Astrocyte of the hippocampus (primary cell): Measurements from ENCODE around the gene NUDT2.
"Not testable (repeated sequence)": the region's sequence is repeated elsewhere in the genome, so short reads cannot be mapped to it uniquely, and the experiment has no call there.

Experiments
- DNase-seq: peaks from one replicate; pipeline ENCODE4 v3.0.0; 2011; ENCODE audit warnings: low read depth, low spot score

NUDT2 gene

DNA sequence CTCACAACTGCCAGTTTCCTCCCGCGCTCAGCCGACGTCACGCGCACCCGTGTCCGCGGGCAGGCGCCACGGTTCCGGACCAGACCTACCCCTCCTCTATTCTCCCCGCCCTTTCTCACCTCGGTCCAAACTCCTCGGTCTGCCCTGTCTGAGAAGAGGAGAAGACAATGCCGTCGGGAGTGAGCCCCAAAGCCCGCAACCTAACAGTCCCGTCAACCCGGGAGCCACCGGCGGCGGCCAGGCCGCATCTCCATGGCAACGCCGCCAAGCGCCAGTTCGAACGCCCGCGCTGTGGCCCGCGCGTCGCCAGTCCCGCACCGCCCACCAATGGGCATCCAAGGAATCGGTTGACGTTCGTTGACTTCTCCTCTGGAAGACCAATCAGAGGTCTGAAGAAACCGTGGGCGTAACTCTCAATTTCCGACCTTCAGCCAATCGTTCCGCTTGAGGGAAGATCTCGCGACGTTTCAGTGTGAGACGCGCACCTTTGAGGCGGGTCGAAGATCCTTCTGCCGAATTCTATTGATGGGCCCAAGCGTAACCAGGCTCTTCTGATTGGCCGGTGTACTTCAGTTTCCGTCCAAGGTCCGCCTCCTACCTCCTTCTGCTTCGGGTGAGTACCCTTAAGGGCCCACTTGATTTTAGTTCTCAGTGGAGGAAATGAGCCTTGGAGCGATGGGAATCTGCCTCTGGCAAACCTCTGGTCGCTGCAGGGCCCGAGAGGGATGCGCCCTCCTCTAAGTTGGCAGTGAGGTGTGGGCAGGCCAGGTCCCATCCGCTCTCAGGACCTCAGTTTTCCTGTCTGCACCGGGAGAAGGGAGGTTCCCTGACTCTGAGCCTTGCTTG lies at the start of gene NUDT2, which contains the start of gene KIF24:
Gene NUDT2, plus strand, starts transcription at position 583 of the 846 bp plus-strand sequence. CDS start 9,471 bp downstream, outside the sequence.
Gene KIF24, minus strand, starts transcription at position 282 of the 846 bp plus-strand sequence. CDS start 17,922 bp downstream, outside the sequence.
- DNase-seq, result peak; percentile 100

DNA sequence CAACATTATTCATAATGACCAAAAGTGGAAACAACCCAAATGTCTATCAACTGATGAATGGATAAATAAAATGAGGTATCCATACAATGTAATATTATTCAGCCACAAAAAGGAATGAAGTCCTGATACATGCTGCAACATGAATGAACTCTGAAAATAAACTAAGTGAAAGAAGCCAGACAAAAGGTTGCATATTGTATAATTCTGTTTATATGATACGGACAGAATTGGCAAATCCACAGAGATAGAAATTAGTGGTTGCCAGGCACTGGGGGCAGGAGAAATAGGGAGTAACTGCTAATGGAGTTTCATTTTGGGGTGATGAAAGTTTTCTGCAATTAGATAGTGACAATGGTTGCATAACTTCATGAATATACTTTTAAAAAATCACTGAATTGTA lies 47.3 kb upstream of the NUDT2 start:
- DNase-seq, result no peak

DNA sequence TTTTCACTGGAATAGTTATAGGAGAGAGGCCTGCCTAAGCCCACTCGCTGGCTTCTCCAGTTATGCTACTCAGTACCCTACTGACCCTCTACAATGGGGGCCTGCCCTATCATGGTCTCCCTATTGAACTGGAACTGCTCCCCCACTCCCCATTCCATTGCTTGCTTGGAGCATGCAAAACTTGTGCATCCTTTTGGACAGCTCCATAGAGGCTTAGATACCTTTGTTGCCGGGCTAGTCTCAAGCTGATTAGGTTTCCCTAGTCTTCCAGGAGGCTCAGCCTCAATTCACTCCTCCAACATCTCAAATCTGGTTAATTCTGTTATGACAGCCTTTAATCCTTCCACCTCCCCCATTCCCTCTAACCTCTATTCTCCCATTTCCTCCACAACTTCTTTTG lies 40.2 kb upstream of the NUDT2 start:
- DNase-seq, result no peak

DNA sequence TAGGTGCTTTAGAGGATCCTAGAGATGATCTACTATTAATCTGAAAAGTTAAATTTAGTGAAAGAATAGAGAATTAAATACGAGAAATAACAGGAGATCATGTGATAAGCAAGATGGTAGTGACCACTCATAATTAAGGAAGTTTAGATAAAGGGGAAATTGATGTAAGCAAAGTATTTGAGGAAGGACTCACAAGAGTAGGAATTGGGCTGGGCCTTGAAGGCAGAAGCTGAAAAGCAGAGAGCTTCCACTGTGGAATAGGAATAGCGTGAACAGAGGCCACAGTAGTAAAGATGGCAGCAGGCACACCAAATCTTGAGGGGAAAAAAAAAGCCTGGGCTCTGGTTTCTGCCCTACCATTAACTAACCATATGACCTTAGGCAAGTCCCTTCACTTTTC lies 38.3 kb upstream of the NUDT2 start:
- DNase-seq, result no peak

DNA sequence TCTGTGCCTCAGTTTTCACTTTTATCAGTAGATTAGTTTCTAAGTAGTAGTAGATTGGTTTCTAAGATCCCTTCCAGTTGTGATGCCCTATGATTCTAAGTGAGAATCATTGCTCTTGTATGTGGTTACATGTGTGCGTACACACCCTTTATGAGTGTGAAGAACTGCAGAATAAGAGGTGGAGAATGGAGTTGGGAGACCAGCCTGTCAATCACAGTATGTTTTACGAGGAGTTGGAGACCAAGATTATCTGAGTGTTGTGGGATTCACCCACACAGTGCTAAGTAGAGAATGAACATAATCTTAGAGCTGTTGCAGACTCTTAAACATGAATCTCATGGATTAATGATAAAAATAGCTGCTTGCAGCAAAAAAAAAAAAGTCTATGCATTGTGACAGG lies 37.9 kb upstream of the NUDT2 start:
- no peak for DNase-seq

DNA sequence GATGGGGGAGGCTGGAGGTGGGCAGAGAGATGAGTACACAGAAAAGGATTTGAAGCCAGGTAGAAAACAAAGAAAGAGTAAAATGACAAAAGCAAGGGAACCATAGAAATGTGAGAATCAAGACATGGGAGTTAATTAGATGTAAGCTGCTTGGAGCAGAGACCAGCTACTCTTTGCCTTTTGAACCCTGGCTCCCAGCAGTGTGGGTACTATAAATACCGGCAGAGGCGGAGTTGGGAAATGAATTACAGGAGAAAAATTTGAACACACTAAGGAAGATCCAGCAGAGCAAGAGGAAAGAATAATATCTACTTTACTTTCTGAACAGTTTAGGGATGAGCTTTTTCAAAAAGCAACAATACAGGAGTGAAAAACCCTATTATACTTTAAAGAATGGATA lies 36.8 kb upstream of the NUDT2 start:
- DNase-seq, result no peak

DNA sequence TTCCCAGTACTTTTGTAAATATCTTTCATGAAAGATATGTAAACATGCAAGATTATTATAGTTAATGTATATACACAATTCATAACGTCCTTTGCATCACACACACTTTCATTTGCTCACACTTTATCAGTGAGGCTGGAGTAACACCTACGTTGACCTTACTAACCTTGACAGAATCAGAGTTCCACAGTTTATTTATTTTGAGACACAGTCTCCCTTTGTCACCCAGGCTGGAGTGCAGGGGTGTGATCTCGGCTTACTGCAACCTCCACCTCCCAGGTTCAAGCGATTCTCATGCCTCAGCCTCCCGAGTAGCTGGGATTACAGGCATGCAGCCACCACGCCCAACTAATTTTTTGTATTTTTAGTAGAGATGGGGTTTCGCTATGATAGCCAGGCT lies 28.3 kb upstream of the NUDT2 start:
- DNase-seq, result not testable (repeated sequence)

DNA sequence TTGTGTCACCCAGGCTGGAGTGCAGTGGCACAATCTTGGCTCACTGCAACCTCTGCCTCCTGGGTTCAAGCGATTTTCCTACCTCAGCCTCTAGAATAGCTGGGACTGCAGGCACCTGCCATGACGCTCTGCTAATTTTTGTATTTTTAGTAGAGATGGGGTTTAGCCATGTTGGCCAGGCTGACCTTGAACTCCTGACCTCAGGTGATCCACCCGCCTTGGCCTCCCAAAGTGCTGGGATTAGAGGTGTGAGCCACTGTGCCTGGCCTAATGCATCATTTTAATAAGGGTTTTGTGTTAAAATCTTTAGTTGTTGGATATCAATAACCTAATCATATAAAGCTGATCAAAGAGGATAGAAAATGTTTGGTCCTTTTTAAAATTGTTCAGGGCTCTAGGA lies 21.1 kb upstream of the NUDT2 start:
- not testable (repeated sequence) for DNase-seq

DNA sequence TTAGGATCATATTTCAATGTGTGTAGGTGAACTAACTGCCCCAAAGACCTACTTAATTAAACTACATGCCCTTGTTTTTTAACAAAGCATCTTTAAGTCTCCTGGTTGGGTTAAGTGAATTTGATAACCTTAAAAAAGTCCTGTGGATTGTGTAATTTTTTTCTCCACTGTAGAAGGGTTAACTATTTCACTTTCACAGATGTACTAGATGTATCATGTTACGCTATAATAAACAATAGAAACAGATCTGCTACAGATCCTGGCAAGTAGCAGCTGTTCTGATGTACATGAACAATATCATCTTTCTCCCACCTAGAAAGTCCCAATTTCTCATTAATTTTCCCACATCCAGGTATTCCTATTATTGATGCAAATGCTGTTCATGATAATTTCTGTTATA lies 19.2 kb upstream of the NUDT2 start:
- no peak for DNase-seq

DNA sequence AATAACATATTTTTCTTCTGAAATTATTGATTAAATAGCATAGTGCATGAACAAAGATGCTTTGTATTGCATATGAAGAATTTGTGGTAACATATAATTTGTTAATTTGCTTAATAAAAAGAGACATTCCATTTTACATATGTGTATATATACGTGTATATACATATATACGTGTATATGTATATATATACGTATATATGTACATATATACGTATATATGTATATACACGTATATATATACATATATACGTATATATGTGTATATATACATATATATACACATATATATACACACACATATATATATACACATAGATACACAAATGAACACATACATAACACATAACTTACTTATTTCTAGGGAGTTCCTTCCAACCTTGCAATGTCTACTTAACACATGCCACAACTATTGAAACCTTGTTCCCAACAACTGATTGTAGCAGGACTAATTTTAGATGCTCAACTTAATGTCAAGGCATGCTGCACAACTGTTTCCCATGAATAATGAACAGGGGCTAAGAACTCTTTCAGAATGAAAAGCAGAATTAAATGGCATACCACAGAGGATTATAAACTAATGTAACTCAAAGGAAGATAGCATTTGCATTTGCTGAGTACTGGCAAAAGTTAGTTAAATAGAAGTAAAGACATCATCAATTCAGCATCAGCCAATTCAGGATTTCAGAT lies 17.7 kb upstream of the NUDT2 start:
- DNase-seq, result peak; percentile 45

DNA sequence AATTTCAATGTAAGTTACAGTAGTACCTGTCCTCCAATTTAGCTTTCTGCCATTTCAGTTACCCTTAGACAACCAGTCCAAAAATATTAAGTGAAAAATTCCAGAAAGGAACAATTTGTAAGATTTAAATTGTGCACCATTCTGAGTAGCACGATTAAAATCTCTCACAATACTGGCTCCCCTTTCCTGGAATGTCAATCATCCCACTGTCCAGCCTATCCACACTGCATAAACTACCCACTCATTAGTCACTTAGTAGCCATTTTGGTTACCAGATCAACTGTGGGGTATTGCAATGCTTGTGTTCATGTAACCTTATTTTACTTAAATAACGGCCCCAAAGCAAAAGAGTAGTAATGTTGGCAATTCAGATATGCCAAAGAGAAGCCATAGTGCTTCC lies 11.9 kb upstream of the NUDT2 start:
- DNase-seq, result no peak

DNA sequence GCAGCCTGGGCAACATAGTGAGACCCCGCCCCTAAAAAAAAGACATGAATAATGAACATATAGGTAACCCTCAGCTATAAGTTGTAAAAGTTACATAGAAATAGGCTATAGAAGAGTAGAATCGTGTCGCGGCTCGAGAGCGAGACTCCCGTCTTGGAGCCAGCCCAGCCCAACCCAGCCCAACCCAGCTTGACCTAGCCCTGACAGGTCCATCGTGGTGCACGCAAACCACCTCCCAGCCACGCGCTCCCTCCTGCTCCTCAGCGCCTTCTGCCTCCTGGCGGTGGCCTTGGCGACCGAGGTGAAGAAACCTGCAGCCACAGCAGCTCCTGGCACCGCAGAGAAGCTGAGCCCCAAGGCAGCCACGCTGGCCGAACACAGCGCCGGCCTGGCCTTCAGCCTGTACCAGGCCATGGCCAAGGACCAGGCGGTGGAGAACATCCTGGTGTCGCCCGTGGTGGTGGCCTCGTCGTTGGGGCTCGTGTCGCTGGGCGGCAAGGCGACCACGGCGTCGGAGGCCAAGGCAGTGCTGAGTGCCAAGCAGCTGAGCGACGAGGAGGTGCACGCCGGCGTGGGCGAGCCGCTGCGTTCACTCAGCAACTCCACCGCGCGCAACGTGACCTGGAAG lies 11.1 kb upstream of the NUDT2 start:
- DNase-seq, result no peak

DNA sequence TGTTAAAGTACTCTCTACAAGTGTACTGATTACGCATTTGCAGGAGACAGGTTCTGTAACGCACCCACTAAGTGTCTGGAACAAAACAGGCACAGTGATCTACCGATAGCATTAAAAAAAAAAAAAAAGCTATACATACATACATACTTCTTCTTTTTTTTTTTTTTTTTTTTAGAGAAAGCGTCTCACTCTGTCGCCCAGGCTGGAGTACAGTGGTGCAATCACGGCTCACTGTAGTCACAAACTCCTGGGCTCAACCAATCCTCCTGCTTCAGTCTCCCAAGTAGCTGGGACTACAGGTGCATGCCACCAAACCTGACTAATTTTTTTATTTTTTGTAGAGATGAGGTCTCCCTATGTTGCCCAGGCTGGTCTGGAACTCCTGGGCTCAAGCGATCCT lies 7.9 kb upstream of the NUDT2 start:
- no peak for DNase-seq

DNA sequence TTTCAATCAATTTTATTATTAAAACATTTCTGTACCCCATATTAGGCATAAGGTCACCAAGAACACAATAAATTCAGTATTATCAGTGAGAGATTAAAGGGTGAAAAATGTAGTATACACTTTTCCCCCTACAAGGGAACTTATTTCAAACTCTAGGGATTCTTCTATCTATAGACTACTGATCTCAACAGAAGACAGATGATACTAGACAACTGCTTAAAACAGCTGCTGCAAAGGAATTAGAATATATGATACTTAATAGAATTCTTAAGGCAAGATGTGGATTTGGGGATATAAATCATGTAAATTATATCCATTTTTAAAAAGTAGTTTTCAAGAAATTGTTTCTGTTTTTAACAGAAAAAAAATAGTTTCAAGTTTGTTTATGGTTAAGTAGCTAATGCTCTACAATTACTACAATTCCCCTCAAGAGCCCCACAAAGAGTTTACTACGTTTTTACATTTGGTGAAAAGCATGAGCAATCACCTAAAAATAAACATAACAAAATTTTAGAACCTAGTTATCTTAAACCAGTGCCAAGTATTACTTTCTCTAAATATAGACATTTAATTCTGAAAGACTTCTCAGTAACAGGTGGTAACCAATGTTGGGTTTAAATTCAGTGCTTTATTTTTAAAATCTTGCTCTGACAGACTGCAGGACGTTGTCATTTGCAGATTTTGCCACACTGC lies 6.3 kb upstream of the NUDT2 start:
- DNase-seq, result no peak

DNA sequence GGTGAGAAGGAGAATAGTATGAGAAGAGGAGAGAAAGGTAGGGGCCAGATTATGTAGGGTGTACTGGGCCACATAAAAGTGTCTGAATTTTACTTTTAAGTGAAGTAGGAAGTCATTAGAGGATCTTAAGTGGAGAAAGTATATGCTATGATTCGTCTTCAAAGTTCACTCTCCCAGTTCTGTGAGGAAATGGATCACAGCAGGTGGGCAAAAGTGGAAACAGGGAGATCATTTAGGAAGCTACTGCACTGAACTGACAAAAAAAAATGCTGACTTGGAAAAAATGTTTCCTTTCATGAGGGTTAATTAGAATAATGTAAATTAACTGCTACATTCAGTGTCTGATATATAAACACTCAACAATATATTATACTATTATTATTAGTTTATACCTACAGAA lies 2.7 kb upstream of the NUDT2 start:
- DNase-seq, result no peak

DNA sequence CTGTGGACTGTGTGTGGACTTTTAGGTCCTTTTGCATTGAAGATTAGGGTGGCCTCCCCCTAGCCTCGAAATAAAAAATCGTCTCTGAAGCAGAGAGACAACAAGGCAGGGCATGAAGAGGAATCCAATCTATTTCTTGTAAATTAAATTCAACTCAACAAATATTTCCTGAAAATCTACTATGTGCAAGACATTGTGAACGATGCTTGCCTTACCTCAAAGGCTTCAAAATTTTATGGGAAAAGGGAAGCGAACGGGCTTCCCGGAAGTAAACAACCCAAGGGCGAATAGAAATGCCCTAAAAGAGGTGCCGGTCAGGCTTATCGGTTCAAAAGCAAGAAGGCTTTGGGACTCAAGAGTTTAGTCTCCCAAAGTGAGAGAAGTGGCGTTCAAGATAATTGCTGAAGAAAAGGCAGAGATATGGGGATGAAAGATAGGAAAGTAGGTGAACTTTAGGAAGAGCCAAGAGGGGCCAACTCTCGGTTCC lies 826 bp upstream of the NUDT2 start:
- DNase-seq, result no peak

DNA sequence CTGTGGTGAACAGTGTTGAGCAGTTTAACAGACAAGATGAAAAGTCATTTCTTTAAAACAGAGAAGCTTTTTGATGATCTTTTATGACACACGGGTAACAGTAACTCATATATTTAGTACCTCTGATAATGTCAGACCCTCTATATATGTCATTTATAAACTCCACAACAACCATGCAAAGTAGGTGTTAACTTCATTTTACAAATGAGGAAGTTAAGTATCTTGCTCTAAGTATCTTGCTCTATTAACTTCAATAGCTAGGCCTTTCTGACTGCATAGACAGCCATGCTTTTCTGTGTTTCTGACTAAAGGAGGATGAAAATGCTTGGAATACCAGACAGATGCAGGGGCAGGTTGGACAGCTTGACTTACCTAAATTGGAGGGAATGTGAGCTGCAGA lies 1.8 kb downstream of the NUDT2 start:
- no peak for DNase-seq

DNA sequence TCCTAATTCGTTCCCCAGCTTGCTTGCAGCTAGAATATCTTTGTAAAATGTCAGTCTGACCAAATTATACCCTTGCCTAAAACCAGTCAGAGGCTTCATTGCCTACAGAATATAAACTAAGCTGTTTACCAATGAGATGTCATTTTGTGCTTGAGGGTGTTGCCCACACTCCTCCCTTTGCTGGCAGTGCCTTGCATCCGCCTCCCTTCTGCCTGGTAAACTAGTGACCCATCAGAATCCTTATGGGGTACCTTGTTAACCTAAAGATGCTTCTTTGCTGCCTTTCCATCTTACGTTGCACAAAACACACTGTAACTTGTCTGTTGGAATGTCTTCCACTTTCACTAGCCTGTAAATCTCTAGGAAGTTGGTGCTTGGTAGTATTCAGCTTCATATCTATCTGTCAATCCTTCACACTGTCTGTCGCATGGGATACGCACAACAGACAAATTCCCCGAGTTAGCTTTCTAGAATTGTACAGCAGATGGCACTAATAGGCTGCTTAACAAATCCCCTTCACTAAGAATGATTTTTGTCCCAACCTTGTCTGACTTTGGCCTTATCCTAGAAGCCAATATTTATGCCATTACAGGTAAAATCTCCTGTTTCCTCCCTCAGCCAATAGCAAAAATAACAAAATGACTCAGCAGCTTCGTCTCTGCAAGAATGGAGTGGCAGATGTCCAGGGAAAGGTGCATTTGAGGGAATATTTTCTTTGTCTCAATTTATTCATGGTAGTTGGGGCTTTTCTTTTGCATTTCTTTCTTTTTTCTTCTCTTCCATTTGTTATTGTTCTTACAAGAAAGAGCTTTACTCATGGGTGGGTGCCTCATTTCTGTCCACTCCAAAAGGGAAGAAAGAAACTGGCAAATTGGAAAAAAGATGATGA lies 3.0 kb downstream of the NUDT2 start:
- peak; percentile 67 for DNase-seq

DNA sequence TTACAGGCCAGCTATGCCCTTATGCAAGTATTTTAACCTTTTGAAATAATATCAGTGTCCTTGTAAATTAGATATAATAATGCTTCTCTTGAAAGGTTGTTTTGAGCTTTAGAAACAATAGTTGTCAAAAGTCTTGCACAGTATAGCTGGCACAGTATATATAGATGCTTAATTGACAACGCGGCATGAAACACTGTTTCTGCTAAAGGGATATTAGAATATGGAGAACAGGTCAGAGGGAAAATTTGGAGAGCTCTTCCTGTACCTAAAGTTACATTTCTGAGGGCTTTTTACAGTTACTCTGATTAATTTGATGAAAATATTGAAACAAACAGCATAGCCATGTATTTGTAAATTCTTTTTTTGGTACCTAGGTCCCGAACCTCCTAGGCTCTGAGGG lies 4.5 kb downstream of the NUDT2 start:
- no peak for DNase-seq

DNA sequence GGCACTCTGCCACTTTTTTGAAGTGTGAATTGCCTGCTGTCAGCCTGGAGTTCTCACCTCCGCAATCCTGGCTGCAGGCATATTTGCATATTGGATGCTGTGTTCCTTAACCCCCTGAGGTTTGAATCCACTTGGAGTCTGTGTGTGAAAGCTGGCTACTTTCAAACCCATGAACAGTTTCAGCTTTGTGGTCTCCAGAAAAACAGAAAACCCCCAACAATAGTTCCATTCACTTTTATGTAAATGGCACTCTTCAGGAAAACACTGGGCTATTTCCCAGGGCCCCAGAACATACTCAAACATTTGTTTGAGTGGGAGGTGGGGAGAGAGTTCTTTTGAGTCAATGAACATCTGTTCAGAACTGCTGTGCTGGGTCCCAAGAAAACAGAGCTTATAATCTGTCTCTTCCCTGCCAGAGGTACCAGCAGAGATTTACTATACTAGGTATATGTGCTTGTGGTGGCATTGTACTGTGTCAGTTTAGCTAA lies 5.0 kb downstream of the NUDT2 start:
- DNase-seq, result peak; percentile 82

DNA sequence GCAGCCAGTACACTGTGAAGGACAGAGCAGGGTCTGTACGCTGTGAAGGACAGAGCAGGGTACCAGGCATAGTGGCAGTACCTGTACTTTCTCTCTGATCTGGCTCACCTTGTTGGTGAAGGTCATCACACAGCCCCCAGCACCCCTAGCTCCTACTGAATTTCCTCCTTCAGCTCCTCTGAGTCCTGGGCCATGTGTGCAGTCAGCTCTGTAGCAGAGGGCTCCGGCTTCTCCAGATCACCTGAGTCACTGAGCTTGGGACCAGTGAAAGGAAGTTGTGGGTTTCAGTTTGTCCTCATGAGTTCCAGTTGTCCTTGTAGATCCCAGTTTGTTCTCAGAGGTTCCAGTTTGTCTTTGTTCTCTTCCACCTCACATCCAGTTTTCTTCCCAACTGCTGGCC lies 5.5 kb downstream of the NUDT2 start:
- no peak for DNase-seq
